Muscle of leg (tissue), 11 donors: Measurements from ENCODE around the gene TIMM10B. TPM values are rescaled to one million over a fixed set of nuclear protein-coding genes. Genes with fewer than 3 reads are reported as not detected.
A peak's percentile ranks its signal among the peaks of the same experiment; 100 is the strongest.

Experiments used
- DNase-seq: peaks from one replicate; pipeline ENCODE4 v3.0.0; 2013
- H3K27ac ChIP-seq: one replicate; pipeline ENCODE4 v1.5.1; 2013; ENCODE audit warnings: mild to moderate bottlenecking, low read length, control low read depth
- H3K27me3 ChIP-seq: one replicate; pipeline ENCODE4 v1.6.1; 2013; ENCODE audit warnings: low read length; ENCODE audit not compliant: control insufficient read depth, insufficient read depth
- H3K36me3 ChIP-seq: one replicate; pipeline ENCODE4 v1.6.1; 2013; ENCODE audit warnings: low read length; ENCODE audit not compliant: control insufficient read depth, insufficient read depth
- H3K4me1 ChIP-seq: one replicate; pipeline ENCODE4 v1.6.1; 2013; ENCODE audit warnings: low read length; ENCODE audit not compliant: control insufficient read depth, insufficient read depth
- H3K4me3 ChIP-seq: one replicate; pipeline ENCODE4 v1.5.1; 2013; ENCODE audit warnings: low read length, control low read depth
- H3K9me3 ChIP-seq: replicated peaks from 2 replicates; pipeline ENCODE4 v1.6.1; 2013; ENCODE audit warnings: low read depth, low read length; ENCODE audit not compliant: control insufficient read depth
- WGBS: methylation state at CpG from one replicate; pipeline ENCODE4 v1.1.5; 2013; ENCODE audit warnings: missing lambda C conversion rate; ENCODE audit not compliant: insufficient coverage; 5-methylcytosine and 5-hydroxymethylcytosine counted together
- polyA plus RNA-seq, 8 donors: library from polyadenylated mRNA; unstranded; fragments of 120-200 nt; gene quantifications; one replicate each; pipeline versions ENCODE4 v1.2.1 to v1.2.3, GENCODE V29; 2013; ENCODE audit warnings: inconsistent platforms in 1 of 8, low replicate concordance in 1 of 8; ENCODE audit not compliant: insufficient read length in 8 of 8, insufficient read depth in 1 of 8
- total RNA-seq: library from RNA; stranded (reverse); fragments of 120-200 nt; gene quantifications from one replicate; pipeline ENCODE4 v1.2.4, GENCODE V29; 2013

TIMM10B gene
- total and polyA plus RNA-seq, 9 donors, result 16.1 to 23.9 (median 17.7) TPM

DNA sequence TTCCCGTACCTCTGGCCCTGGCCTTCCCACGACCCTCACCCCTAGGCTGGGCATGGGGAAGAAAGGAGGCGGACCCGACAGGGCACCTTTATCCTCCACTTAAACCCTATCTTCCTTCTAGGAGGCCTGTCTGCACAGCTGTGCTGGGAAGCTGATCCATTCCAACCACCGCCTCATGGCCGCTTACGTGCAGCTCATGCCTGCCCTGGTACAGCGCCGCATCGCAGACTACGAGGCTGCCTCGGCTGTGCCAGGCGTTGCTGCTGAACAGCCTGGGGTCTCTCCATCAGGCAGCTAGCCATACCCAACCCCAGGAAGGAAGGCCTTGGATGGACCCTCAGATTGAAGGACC, 599 bp downstream of the TIMM10B start:
- WGBS, result 5% methylated on average over 12 of the region's 13 CpGs
- H3K4me3 ChIP-seq, result peak overlapping the region; percentile 94
- DNase-seq, result peak; percentile 34

DNA sequence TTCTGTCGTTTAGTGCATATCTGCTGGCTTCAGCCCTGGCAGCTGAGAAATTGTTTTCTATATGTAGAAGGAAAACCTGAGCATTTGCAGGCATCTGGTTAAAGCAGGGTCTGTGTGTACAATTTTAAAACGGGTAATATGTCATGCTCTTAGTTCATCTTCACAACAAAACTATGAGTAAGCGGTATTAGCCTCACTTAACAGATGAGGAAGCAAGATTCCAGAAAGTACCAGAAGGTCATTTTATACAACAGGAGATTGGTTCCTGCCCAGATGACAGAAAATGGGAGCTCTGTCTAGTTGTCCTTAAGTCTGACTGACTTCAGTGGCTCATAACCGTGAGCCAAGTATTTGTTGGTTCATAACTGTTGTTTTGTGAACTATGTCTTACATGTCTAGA, 1.1 kb downstream of the TIMM10B start:
- H3K4me3 ChIP-seq, result peak overlapping the region; percentile 94
- peaks cover 20% of the 10 kb centered on the region for H3K4me1 ChIP-seq
- H3K36me3 ChIP-seq, result peaks cover 68% of the 10 kb centered on the region
- no peak for DNase-seq
- 80% methylated on average over 1 of the region's 4 CpGs for WGBS
- H3K9me3 ChIP-seq, result no peaks in the 10 kb centered on the region
- no peaks in the 10 kb centered on the region for H3K27me3 ChIP-seq
- peak overlapping the region; percentile 99 for H3K27ac ChIP-seq

More for the DNA sequence above, 599 bp downstream of the TIMM10B start:
- Histone ChIP-seq H3K4me1 (peaks cover 20% of the 10 kb centered on the region), H3K36me3 (peaks cover 70% of the 10 kb centered on the region), H3K27me3 (no peaks in the 10 kb centered on the region), H3K9me3 (no peaks in the 10 kb centered on the region), H3K27ac (peak overlapping the region; percentile 99)

DNA sequence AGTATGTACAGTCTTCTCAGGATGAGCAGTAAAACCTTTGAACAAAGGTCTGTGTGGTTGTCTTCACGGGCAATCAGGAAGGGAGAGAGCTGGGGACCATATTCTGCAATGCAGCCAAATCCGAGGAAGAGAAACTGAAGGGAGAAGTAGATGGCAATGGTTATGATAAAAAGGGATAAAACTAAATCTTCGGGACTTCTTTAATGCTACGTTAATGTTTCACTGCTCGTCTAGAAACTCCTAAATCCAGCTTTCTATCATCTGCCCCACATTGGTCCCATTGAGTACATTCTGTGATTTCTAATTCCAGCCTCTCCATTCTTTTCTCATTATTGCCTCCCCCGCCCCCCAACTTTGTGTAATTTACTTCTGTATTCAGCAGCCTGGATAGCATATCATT, 1.7 kb downstream of the TIMM10B start:
- WGBS, result 80% methylated on average over 3 of the region's 6 CpGs
- Histone ChIP-seq H3K4me3 (no peak overlapping the region), H3K36me3 (peaks cover 63% of the 10 kb centered on the region), H3K4me1 (peaks cover 20% of the 10 kb centered on the region), H3K27me3 (no peaks in the 10 kb centered on the region), H3K27ac (no peak overlapping the region), H3K9me3 (no peaks in the 10 kb centered on the region)
- DNase-seq, result no peak

DNA sequence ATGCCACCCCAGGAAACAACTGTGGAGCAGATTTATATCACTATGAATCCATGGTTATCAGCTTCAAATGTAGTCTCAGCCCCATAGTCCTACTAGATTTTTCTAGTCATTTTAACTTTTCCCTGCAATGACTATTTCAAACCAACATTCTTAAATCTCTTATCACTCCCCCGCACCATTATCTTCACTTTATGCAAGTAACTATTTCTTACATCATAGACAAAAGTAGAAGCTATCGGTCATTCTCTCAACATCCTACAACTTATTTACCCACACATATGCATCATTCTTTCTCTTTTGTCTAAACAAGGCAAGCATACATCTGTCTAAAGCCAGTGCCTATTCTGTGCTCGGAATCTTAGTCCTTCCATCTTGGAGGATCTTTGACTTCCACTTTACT, 4.4 kb downstream of the TIMM10B start:
- H3K9me3 ChIP-seq, result no peaks in the 10 kb centered on the region
- H3K36me3 ChIP-seq, result peaks cover 48% of the 10 kb centered on the region
- 100% methylated on average over 3 of the region's 3 CpGs for WGBS

DNA sequence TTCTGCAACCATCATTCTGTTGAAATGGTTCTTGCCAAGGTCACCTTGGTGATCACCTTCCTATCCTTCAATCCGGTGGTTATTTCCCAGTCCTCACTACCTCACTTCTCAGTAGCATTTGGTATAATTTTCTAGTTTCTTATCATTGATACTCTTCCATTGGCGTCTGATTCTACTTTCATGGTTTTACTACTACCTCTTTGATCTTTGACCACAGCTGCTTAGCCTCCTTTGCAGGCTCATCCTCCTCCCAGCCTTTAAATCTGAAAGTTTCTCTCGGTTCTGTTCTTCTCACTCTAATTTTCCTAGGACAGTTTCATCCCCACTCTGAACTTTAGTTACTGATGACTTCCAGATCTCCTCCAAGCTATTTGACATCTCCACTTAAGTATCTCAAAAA, 5.0 kb downstream of the TIMM10B start:
- DNase-seq, result no peak
- no peak overlapping the region for H3K4me3 ChIP-seq
- WGBS, result 74% methylated on average over 2 of the region's 3 CpGs
- H3K4me1 ChIP-seq, result peaks cover 10% of the 10 kb centered on the region
- no peaks in the 10 kb centered on the region for H3K9me3 ChIP-seq
- H3K36me3 ChIP-seq, result peaks cover 48% of the 10 kb centered on the region
- H3K27ac ChIP-seq, result no peak overlapping the region
- H3K27me3 ChIP-seq, result no peaks in the 10 kb centered on the region

More for the DNA sequence above, 4.4 kb downstream of the TIMM10B start:
- DNase-seq, result no peak
- Histone ChIP-seq H3K4me1 (peaks cover 12% of the 10 kb centered on the region), H3K4me3 (no peak overlapping the region), H3K27ac (no peak overlapping the region), H3K27me3 (no peaks in the 10 kb centered on the region)

DNA sequence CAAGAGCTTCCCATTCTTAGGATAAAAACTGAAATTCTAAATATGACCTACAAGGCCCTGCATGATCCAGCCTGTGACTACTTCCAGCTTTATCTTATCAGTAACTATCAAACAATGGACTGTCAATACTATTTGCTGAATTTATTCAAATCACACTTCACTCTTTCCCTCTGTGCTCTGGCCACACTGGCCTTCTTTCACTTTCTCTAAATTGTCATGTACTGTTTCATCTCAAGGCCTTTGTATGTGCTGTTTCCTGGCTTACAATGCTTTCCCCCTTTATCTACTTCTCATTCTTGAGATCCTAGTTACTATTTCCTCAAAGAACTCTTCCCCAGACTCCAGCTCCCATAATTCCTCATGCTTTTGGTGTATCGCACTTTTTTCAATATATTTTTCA, 5.6 kb downstream of the TIMM10B start:
- Histone ChIP-seq H3K27ac (no peak overlapping the region), H3K27me3 (no peaks in the 10 kb centered on the region), H3K9me3 (no peaks in the 10 kb centered on the region), H3K4me1 (peaks cover 9% of the 10 kb centered on the region), H3K36me3 (peaks cover 48% of the 10 kb centered on the region), H3K4me3 (no peak overlapping the region)
- no CpG with 5 or more reads among the region's 1 CpG for WGBS
- DNase-seq, result no peak

DNA sequence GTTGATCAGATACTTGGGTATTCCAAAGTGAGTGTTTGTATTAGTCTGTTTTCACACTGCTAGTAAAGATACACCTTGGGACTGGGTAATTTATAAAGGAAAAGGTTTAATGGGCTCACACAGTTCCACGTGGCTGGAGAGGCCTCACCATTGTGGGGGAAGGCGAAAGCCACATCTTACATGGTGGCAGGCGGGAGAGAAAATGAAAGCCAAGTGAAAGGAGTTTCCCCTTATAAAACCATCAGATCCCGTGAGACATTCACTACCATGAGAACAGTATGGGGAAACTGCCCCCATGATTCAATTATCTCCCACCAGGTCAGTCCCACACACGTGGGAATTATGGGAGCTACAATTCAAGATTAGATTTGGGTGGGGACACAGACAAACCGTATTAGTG, 7.0 kb downstream of the TIMM10B start:
- WGBS, result 94% methylated on average over 3 of the region's 6 CpGs
- H3K27me3 ChIP-seq, result no peaks in the 10 kb centered on the region
- peaks cover 36% of the 10 kb centered on the region for H3K36me3 ChIP-seq
- DNase-seq, result no peak
- no peak overlapping the region for H3K4me3 ChIP-seq
- H3K4me1 ChIP-seq, result no peaks in the 10 kb centered on the region
- H3K27ac ChIP-seq, result no peak overlapping the region
- no peaks in the 10 kb centered on the region for H3K9me3 ChIP-seq

DNA sequence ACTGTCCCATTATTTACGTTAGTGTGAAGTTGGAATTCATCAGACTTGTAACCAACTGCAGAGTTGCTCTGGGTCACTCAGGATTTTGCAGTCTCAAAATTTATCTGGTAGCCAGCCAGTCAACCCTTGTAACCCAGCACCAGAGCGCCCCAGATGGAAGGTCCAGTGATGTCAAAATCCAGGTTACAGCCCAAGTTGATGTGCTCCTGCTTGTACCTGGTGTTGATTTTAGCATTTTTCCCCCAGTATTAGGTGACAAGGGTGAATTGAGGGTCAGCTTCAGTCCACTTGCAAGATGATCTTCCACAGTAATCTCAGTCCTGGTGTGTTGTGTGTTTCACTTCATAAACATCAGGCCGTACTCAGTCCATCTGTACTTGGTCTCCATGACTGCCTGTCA, 7.5 kb downstream of the TIMM10B start:
- H3K4me1 ChIP-seq, result no peaks in the 10 kb centered on the region
- H3K27ac ChIP-seq, result no peak overlapping the region
- no peaks in the 10 kb centered on the region for H3K27me3 ChIP-seq
- DNase-seq, result no peak
- H3K9me3 ChIP-seq, result no peaks in the 10 kb centered on the region
- 100% methylated on average over 1 of the region's 3 CpGs for WGBS
- H3K4me3 ChIP-seq, result no peak overlapping the region
- H3K36me3 ChIP-seq, result peaks cover 33% of the 10 kb centered on the region

DNA sequence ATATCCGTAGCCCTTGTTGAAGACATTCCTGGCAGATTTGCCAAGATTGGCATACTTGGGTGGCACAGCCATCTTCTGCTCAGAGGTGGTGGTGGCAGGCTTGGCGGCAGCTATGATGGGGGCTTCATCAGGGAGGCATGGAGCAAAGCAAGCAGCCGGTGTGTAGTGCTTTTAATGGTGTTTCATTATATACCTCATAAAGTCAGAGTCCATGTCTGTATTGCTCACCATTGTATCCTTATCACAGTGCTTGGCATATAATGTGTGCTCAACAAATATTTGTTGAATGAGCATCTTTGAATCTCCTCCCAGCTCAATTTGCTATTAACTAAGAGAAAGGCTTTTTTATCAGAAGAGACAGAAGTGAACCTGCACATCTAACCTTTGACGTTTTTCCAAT, 8.0 kb downstream of the TIMM10B start:
- Histone ChIP-seq H3K4me3 (no peak overlapping the region), H3K36me3 (peaks cover 31% of the 10 kb centered on the region), H3K4me1 (no peaks in the 10 kb centered on the region), H3K27ac (no peak overlapping the region), H3K9me3 (no peaks in the 10 kb centered on the region), H3K27me3 (no peaks in the 10 kb centered on the region)
- WGBS, result no CpG with 5 or more reads among the region's 4 CpGs
- no peak for DNase-seq

DNA sequence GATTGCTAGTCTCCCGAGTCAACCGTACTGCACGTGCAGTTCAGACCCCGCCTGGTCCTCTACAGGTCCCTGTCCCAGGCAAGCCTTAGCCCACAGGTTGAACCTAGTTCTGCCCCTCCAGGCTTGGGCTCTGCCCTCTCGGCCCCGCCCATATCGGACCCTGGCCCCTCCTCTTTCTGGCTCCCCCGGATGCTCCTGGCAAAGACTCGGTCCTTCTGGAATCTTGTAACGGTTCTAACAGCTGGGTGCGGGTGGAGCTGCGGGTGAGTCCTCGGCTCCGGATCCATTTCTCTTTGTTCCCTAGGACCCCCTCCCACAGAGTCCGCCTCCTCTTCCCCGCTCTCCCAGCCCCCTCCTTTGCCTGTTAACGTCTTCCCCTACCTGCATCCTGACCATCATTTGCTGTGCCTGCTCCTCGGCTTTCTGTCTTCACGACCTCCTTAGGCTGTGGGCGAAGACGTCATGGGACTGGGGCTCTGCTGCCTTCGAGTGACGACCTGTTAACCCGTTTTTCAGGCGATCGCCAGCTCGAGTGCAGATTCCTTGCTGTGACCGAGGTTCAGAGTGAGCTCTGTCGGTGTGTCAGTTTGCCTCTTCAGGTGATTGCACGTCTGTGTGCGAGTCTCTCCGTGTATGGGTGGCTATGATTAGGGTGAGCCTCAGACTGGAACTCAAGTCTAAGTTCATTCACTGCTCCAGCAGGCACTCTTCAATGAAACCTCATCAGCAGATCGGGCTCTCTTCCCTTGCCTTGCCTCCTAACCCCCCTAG, 16.0 kb downstream of the TIMM10B start, which contains the start of gene DNHD1:
Gene DNHD1, plus strand, starts transcription at position 212 of the 771 bp plus-strand sequence. CDS start 936 bp downstream, outside the sequence.
- H3K4me3 ChIP-seq, result no peak within 1 kb of the TSS
- 28% methylated on average over 25 of the region's 33 CpGs for WGBS
- H3K36me3 ChIP-seq, result peaks cover 17% of the 10 kb centered on the region
- H3K27ac ChIP-seq, result no peak within 1 kb of the TSS
- H3K27me3 ChIP-seq, result no peaks in the 10 kb centered on the region
- peak; percentile 41 for DNase-seq
- peaks cover 9% of the 10 kb centered on the region for H3K4me1 ChIP-seq
- H3K9me3 ChIP-seq, result no peaks in the 10 kb centered on the region
